AG09319 (cell line): Measurements from ENCODE around the gene FAM177A1.
"Not testable (repeated sequence)": the region's sequence is repeated elsewhere in the genome, so short reads cannot be mapped to it uniquely, and the experiment has no call there.

Experiments
- DNase-seq: peaks from one replicate; pipeline ENCODE4 v3.0.0-alpha.2; 2010; ENCODE audit warnings: low read depth; ENCODE audit errors: extremely low read depth
- CTCF ChIP-seq: IDR thresholded peaks from 2 replicates; pipeline ENCODE4 v1.5.1; 2011; ENCODE audit warnings: low read depth, mild to moderate bottlenecking, inconsistent platforms, low read length, moderate library complexity

The FAM177A1 gene

GRCh38 chr14:35045798-35046047 is 349 bp upstream of the FAM177A1 start:
- no peak for DNase-seq
- no peak for TF ChIP-seq CTCF

GRCh38 chr14:35046751-35047536 is 872 bp downstream of the FAM177A1 start:
- no peak for DNase-seq
- TF ChIP-seq CTCF = no peak

- no peak for TF ChIP-seq CTCF
- no peak for DNase-seq
These were observed 2.0 kb downstream of the FAM177A1 start for GRCh38 chr14:35047976-35048513.

DNA sequence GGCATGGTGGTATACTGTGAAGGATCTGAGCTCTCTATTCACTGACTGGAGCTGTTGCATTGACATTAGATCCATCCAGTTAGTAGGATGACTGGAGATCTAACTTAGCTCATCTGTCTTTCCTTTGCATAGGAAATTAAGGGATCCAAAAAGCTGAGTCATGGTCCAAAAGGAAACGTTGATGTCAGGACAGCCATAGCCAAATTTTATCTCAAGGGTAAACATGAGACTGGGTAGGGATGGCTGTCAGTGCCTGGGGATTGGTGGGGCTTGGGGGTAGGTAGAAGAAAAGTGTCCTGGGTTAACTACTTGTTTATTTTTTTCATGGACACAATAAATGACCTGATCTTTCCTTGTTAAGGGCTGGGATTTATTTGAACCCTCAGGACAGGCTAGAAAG is 4.6 kb downstream of the FAM177A1 start:
- no peak for TF ChIP-seq CTCF
- DNase-seq = no peak

- no peak for DNase-seq
- no peak for TF ChIP-seq CTCF
These were observed 5.7 kb downstream of the FAM177A1 start for GRCh38 chr14:35051796-35052195.

GRCh38 chr14:35052637-35053036 is 6.6 kb downstream of the FAM177A1 start:
- DNase-seq = no peak
- TF ChIP-seq CTCF = no peak

DNA sequence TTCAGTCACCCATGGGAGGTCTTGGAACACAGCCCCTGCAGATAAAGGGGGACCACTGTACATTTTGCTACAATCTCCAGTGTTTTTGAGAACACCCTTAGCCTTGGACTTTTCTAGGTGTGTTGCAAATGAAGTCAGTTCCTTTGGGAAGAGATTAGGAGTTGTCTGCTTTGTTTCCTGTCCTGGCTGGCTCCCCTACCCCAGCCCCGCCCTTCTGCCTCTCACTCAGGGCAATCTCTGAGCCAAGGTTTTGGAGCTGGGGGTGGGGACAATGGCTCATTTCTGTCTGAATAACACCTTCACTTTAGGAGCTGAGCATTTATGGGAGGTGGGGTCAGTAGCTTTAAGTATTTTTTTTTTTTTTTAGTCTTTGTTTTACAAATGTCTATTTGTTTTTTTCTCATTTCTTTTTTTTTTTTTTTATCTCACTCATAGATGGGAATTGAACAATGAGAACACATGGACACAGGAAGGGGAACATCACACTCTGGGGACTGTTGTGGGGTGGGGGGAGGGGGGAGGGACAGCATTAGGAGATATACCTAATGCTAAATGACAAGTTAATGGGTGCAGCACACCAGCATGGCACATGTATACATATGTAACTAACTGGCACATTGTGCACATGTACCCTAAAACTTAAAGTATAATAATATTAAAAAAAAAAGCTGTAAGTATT is 15.2 kb downstream of the FAM177A1 start:
- DNase-seq = not testable (repeated sequence)

GRCh38 chr14:35065731-35066130 is 19.7 kb downstream of the FAM177A1 start:
- not testable (repeated sequence) for DNase-seq
